GM18520 (cell line): ENCODE data around the gene RNASEL.
"Not testable (repeated sequence)": the region's sequence is repeated elsewhere in the genome, so short reads cannot be mapped to it uniquely, and the experiment has no call there.

ENCODE experiments used
- ATAC-seq: cut with Tn5 transposase; IDR thresholded peaks from one replicate; pipeline ENCODE4 v1.9.1; 2021; ENCODE audit not compliant: unreplicated experiment

The RNASEL gene

DNA sequence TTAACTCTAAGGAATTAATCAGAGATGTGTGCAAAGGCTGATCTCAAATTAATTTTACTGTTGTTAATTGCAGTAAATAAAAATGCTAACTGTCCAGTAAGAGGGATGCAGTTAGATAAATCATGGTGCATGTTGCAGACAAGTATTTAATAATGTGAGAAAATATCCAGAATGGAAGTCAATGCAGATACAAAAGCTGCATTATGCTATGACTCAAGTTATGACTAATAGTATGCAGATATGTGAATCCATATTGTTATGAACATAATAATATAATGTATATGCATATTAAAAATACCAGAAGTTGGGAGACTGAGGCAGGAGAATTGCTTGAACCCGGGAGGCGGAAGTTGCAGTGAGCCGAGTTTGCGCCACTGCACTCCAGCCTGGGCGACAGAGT is 21.4 kb downstream of the RNASEL start:
- no peak for ATAC-seq

DNA sequence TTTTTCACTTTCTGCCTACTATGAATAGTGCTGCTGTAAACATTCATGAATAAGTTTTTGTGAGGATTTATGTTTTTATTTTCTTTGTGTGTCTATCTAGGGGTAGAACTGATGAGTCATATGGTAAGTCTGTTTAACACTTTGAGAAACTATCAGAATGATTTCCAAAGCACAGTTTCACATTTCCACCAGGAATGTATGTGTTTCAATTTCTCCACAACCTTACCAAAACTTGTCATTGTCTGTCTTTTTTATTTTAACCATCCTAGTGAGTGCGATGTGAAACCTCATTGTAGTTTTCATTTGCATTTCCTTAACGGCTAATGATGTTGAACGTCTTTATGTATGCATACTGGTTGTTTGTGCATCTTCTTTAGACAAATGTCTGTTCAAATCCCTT is 23.5 kb downstream of the RNASEL start:
- no peak for ATAC-seq

DNA sequence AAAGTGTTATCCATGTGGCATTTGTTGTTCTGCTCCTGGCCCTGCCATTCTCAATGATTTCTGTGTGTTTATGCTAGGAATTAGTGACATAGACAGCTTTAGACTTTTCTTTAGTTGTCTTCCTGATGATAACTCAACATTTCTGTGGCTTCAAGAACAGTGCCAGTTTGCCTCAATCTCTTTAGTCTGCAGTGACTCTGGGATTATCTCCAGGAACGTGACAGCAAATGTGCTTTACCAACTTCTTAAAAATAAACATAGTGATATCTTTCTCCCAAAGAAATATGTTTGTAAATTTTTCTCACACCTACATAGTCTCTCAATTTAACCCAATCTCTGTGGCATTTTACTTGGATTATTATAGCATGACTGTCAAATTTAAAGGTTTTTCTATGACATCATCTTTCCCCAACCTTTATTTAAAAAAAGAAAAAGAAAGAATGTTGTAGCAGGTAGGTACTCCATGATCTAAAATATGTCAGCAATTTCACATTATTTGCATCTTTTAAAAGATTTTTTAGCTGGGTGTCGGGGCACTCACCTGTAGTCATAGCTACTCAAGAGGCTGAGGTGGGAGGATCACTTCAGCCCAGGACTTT is 24.6 kb downstream of the RNASEL start:
- ATAC-seq = no peak

DNA sequence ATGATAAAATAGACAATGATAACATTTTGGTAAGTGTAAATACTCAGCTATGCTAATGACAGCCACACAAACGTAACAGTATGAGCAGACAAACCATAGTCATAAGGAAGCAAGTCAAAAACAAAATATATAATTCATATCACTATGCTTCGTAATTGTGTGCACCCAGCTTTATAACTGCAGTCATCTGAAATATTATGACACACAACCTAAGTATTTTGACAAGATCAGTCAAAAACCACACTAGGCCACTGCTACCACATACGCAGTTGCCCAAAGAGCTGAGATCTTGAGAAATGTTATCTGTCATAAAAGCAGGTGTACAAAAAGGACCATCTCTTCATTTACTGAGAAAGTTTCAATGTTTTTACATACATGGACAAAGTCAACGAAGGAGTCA is 26.0 kb downstream of the RNASEL start:
- ATAC-seq = no peak

DNA sequence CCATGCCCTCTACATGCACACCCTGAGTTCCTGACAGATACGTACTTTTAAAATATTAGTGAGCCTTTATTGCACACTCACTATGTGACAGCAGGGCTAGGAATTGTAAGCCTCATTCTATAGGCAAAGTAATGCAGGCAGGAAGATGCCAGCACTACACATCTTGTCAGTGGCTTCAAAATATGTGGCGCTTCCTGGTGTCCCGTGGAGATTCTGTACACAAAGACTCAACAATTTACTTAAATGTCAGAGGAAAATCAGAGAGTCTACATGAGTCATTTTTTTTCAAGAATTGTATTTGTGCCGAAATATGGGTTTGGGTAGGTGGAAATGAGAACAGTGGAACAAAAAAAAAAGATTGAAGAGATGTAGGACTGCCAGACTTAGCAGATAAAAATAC is 27.6 kb downstream of the RNASEL start:
- no peak for ATAC-seq

DNA sequence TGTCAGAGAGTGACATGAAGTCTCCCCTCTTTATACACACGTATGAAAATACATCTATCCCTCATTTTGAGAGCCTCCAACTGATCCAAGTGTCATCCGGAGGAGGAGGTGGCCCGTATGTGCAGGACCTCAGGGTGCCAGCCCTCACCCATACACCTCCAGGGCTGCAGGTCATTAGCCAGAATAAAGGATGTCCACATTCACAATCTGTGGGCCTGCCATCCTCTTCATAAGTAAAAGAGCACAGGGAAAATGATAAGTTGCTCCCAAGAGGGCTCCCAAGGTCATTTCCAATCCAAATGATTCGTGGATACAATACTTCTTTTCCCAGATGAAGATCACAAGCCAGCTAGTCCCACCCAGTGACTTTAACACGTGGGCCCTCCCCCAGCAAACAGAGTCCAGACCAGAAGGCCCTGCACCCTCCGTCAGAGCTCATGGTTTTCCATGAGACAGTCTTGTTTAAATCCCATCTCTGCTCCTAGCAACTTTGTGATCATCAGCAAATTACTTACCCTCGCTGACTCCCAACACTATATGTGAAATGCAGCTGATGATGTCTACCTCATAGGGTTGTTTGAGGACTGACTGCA is 28.6 kb downstream of the RNASEL start:
- no peak for ATAC-seq

DNA sequence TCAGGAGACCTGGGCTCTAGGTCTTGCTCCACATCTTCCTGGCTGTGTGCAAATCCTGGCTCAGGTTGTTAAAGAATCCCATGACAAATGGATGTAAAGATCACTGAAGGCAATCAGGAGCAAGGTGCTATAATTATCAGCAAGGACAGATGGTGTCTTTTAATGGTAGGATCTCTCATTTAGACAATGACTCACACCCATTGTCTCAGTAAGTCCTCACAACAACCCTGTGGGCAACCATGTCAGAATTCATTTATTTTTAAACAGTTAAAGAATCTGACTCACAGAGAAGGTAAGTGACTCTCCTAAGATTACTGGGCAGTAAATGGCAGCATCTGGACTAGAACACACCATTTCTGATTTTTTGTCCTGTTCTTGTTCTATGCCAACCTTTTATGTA is 32.8 kb downstream of the RNASEL start:
- ATAC-seq = no peak

DNA sequence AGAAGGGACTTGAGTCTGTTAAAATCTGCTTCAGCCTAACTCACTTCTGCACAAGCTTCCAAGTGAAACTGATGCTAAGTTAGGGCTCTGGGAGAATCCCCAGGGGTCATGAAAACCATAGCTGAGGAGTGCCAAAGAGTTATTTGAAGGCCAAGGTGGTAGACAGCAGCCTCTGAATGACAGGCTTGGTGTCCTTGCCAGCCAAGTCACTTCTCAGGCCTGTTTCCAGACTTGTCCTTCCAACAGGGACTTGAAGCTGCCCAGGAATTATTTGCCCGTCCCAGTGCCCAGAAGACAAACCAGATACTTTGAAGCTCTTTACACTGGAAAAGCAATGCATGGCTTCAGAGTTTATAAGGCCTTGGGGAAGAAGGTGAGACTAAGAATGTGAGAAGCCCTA is 33.6 kb downstream of the RNASEL start:
- ATAC-seq = no peak

DNA sequence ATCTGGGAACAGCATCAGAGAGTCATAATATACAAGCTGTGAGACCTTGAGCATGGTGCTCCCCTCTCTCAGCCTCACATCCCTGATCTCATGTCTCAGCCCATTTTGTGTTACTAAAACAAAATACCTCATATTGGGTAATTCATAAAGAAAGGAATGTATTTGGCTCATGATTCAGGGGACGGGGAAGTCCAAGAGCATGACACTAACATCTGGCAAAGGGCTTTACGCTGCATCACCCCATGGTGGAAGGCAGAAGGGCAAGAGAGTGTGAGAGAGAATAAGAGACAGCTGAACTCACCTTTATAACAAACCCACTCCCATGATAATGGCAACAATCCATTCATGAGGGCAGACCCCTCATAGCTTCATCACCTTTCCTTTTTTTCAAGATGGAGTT is 36.5 kb downstream of the RNASEL start:
- ATAC-seq = no peak

DNA sequence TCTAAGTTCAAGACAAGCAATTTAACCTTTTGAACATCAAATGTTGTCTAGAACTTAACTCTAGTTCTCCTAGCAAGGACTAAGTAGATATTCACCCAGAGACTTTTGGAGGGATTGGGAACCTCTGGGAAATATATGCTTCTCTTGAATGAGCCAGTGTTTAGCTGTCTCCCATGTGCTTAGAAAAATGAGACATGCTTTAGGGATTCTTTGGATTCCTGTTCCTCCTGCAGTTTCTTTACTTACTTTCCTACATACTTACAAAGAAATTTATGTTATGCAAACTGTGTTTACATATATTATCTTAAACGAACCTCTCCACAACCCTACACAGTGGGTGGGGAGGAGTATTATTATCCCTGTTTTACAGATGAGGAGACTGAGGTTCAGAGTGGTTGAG is 39.2 kb downstream of the RNASEL start:
- no peak for ATAC-seq

DNA sequence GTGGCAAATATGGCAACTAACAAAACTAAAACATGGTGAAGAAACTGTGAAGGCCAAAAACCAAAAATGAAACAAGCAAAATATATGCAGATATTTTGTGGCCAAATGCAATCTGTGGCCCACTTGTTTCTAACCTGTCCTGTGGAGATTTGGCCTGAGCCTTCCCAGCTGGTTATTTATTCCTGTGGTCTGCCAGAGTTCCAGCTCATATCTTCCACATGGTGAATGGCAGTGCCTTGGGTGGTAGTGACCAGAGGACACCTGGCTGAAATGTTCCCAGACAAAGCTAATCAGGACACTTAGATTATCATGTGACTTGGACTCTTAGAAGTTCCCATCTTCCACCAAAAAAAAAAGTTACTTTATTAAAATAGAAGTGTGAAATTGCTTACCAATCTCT is 39.7 kb downstream of the RNASEL start:
- ATAC-seq = no peak

DNA sequence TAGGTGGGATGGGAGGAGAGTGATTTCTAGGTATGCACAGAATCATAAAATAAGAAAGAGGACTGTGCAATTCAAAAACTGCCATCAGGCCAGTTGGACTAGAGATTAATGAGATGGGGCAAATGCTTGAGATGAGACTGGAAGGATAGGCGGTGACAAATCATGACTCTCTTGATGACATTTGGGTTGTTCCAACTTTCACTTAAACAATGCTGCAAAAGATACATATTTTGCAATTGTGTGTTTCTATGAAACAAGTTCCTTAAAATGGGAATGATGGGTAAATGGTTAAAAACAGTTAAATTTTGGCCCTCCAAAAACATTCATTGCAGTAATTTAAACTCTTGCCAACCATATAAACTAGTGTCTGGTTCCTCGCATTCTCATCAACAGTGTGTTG is 55.2 kb downstream of the RNASEL start:
- ATAC-seq = no peak

DNA sequence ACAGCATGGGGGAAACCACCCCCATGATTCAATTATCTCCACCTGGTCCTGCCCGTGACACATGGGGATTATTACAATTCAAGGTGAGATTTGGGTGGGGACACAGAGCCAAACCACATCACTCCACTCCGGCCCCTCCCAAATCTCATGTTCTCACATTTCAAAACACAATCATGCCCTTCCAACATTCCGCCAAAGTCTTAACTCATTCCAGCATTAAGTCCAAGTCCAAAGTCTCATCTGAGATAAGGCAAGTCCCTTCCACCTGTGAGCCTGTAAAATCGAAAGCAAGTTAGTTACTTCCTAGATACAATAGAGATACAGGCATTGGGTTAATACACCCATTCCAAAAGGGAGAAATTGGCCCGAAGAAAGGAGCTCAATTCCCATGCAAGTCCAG is 60.9 kb downstream of the RNASEL start:
- not testable (repeated sequence) for ATAC-seq

DNA sequence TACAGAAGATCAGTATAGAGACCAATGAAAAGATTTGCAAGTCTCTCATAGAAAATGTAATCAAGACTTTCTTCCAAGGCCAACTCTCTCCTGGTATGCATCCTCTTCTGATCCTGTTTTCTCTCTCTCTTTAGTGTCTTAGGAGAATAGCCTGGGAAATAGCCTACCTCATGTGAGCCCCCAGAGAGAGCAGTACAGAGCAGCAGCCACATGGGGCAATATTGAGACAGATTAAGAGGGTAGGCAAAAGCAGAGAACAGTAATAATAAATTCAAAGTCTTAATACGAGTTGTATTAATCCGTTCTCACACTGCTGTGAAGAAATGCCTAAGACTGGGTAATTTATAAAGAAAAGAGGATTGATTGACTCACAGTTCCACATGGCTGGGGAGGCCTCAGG is 61.4 kb downstream of the RNASEL start:
- ATAC-seq = no peak

DNA sequence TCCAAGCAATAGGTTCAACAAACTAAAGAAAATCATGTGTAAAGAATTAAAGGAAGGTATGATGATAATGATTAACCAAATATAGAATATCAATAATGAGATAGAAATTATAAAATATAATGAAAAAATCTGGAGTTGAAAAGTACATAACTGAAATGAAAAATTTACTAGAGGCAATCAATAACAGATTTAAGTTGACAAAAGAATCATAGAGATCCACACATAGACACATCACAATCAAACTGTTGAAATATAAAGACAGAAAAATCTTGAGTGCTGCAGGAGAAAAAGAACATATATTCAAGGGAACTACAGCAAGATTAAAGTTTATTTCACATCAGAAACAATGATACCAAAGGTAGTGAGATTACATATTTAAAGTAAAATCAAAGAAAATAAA is 63.7 kb downstream of the RNASEL start:
- ATAC-seq = no peak
